HepG2 (cell line): ENCODE data around the gene CKLF.
"Not testable (repeated sequence)": the region's sequence is repeated elsewhere in the genome, so short reads cannot be mapped to it uniquely, and the experiment has no call there.

Experiments
- CENPX ChIP-seq: sonication (generic); formaldehyde crosslinking; IDR thresholded peaks from 2 replicates; pipeline ENCODE4 v1.9.0; 2021; ENCODE audit warnings: mild to moderate bottlenecking, missing genetic modification reagents, moderate library complexity
- CTCF ChIP-seq: sonication (generic); formaldehyde crosslinking; IDR thresholded peaks from 2 replicates; pipeline ENCODE4 v1.5.0; 2020; ENCODE audit warnings: mild to moderate bottlenecking, missing genetic modification reagents, moderate library complexity
- FOXK1 ChIP-seq: sonication (generic); formaldehyde crosslinking; IDR thresholded peaks from 2 replicates; pipeline ENCODE4 v1.4.0; 2020; ENCODE audit warnings: low read depth, missing genetic modification reagents, borderline replicate concordance
- HOXA7 ChIP-seq: sonication (generic); formaldehyde crosslinking; IDR thresholded peaks from 2 replicates; pipeline ENCODE4 v1.8.1; 2022; ENCODE audit warnings: mild to moderate bottlenecking, missing genetic modification reagents, moderate library complexity
- MEIS2 ChIP-seq: sonication (generic); formaldehyde crosslinking; IDR thresholded peaks from 2 replicates; pipeline ENCODE4 v1.9.0; 2021; ENCODE audit warnings: mild to moderate bottlenecking, missing genetic modification reagents
- NFATC3 ChIP-seq: sonication (generic); formaldehyde crosslinking; IDR thresholded peaks from 2 replicates; pipeline ENCODE4 v1.5.1; 2020; ENCODE audit warnings: mild to moderate bottlenecking, missing genetic modification reagents
- POLR2A ChIP-seq, 2 experiments: IDR thresholded peaks; 2 replicates each; pipeline ENCODE4 v1.6.1; 2011; ENCODE audit warnings: low read depth in 2 of 2, low read length in 2 of 2, mild to moderate bottlenecking in 1 of 2, moderate library complexity in 1 of 2; ENCODE audit not compliant: insufficient read depth in 1 of 2
- PRMT3 ChIP-seq: sonication (generic); formaldehyde crosslinking; IDR thresholded peaks from 2 replicates; pipeline ENCODE4 v1.8.1; 2022; ENCODE audit warnings: low read depth, mild to moderate bottlenecking, moderate library complexity, missing genetic modification reagents, borderline replicate concordance
- RAD21 ChIP-seq: fragments of 450-650 bp; formaldehyde crosslinking; IDR thresholded peaks from 2 replicates; pipeline ENCODE4 v1.5.0; 2020; ENCODE audit warnings: mild to moderate bottlenecking
- TEAD2 ChIP-seq: sonication (generic); formaldehyde crosslinking; IDR thresholded peaks from 2 replicates; pipeline ENCODE4 v1.9.0; 2021; ENCODE audit warnings: missing genetic modification reagents
- ZBTB4 ChIP-seq: sonication (generic); formaldehyde crosslinking; IDR thresholded peaks from 2 replicates; pipeline ENCODE4 v1.4.0; 2020; ENCODE audit warnings: missing genetic modification reagents, mild to moderate bottlenecking, borderline replicate concordance
- TF ChIP-seq, protein P1 (sequence below): sonication (generic); formaldehyde crosslinking; conservative IDR thresholded peaks from 2 replicates; pipeline ENCODE4 v1.8.0; 2022; ENCODE audit warnings: low read depth, missing genetic modification reagents

DNA sequence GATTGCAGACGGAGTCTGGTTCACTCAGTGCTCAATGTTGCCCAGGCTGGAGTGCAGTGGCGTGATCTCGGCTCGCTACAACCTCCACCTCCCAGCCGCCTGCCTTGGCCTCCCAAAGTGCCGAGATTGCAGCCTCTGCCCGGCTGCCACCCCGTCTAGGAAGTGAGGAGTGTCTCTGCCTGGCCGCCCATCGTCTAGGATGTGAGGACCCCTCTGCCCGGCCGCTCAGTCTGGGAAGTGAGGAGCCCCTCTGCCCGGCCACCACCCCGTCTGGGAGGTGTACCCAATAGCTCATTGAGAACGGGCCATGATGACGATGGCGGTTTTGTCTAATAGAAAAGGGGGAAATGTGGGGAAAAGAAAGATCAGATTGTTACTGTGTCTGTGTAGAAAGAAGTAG, 38.0 kb upstream of the CKLF start:
- TF ChIP-seq CTCF (CRISPR knock-in tag); TEAD2 (CRISPR knock-in tag); RAD21 (CRISPR knock-in tag); FOXK1 (CRISPR knock-in tag); NFATC3 (CRISPR knock-in tag); HOXA7 (CRISPR knock-in tag); CENPX (CRISPR knock-in tag); ZBTB4; MEIS2 (CRISPR knock-in tag); POLR2A (IDR thresholded peaks at IDR 0.05; ENCODE audit: insufficient read depth in 1 of 2, low read depth in 2 of 2, low read length in 2 of 2); PRMT3 (CRISPR knock-in tag): not testable (repeated sequence)
- TF ChIP-seq, protein P1, sequence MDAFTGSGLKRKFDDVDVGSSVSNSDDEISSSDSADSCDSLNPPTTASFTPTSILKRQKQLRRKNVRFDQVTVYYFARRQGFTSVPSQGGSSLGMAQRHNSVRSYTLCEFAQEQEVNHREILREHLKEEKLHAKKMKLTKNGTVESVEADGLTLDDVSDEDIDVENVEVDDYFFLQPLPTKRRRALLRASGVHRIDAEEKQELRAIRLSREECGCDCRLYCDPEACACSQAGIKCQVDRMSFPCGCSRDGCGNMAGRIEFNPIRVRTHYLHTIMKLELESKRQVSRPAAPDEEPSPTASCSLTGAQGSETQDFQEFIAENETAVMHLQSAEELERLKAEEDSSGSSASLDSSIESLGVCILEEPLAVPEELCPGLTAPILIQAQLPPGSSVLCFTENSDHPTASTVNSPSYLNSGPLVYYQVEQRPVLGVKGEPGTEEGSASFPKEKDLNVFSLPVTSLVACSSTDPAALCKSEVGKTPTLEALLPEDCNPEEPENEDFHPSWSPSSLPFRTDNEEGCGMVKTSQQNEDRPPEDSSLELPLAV = not testable (repeated sequence)
